ENCODE results near the gene IQCE.

DNA sequence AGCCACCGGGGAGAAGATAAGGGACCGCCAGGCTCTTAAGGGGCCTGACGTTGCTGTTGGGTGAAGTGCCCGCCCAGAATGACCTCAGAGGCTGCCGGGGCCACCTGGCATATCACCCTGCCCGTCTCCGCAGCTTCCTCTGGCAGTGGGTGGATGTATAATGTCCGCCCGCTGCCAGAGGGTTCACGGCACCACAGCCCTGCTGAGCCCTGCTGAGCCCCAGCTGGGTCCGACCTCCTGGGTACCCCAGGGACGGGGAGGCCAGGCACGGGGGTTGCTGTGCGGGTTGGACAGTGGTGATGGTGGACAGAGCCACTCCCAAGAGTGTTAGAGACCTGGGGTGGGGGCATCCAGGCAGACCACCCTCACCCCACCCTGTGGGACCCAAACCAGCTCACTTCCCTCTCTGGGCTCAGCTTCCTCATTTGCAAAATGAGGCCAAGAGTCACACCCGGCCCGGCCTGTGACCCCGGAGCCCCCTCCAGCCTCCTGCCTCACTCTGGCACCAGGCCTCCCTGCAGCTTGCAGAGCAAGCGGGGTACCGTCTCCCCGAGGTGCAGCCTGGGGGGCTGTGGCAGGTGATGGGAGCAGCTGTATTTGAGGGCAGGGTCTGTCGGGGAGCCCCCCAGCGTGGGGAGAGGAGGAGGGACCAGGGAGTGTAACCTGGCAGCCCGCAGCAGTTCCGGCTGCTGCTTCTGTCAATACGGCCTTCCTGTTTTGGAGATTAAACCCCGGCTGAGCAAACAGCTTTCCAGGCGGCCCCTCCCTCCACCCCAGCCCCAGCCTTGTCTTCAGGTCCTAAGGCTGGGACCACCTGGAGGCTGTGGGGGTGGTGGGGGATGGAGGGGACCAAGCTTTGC is 47.6 kb upstream of the IQCE start:
- TF ChIP-seq ARNTL (CRISPR knock-in tag; IDR thresholded peaks at IDR 0.05; ENCODE audit: borderline replicate concordance, low read depth), result no peak
- TF ChIP-seq, protein P1, sequence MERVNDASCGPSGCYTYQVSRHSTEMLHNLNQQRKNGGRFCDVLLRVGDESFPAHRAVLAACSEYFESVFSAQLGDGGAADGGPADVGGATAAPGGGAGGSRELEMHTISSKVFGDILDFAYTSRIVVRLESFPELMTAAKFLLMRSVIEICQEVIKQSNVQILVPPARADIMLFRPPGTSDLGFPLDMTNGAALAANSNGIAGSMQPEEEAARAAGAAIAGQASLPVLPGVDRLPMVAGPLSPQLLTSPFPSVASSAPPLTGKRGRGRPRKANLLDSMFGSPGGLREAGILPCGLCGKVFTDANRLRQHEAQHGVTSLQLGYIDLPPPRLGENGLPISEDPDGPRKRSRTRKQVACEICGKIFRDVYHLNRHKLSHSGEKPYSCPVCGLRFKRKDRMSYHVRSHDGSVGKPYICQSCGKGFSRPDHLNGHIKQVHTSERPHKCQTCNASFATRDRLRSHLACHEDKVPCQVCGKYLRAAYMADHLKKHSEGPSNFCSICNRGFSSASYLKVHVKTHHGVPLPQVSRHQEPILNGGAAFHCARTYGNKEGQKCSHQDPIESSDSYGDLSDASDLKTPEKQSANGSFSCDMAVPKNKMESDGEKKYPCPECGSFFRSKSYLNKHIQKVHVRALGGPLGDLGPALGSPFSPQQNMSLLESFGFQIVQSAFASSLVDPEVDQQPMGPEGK (CRISPR knock-in tag; IDR thresholded peaks at IDR 0.05; ENCODE audit: borderline replicate concordance), result no peak
- no peak for TF ChIP-seq GLIS3 (CRISPR knock-in tag; IDR thresholded peaks at IDR 0.05)
- no peak for TF ChIP-seq ISL1 (CRISPR knock-in tag; IDR thresholded peaks at IDR 0.05)
- TF ChIP-seq TOX (CRISPR knock-in tag; IDR thresholded peaks at IDR 0.05; ENCODE audit: borderline replicate concordance), result no peak
- TF ChIP-seq PPARA (CRISPR knock-in tag; IDR thresholded peaks at IDR 0.05; ENCODE audit: borderline replicate concordance), result no peak
- no peak for TF ChIP-seq CREB5 (CRISPR knock-in tag; IDR thresholded peaks at IDR 0.05; ENCODE audit: low read depth)
- TF ChIP-seq RARB (CRISPR knock-in tag; IDR thresholded peaks at IDR 0.05), result no peak
- TF ChIP-seq ZC3H10 (CRISPR knock-in tag; IDR thresholded peaks at IDR 0.05), result no peak
- TF ChIP-seq ZNF8 (CRISPR knock-in tag; IDR thresholded peaks at IDR 0.05), result no peak
- no peak for TF ChIP-seq ZFP30 (CRISPR knock-in tag; IDR thresholded peaks at IDR 0.05)
